Endothelial cell of umbilical vein (primary cell): Measurements from ENCODE around the gene ZBTB46.

ENCODE experiments used
- CTCF ChIP-seq, 2 donors: IDR thresholded peaks; 1 replicate in 1 of 2; 2 replicates in 1 of 2; pipeline ENCODE4 v1.5.1; 2011; ENCODE audit warnings: low read length in 2 of 2, mild to moderate bottlenecking in 2 of 2, moderate library complexity in 2 of 2, control low read depth in 1 of 2, inconsistent platforms in 1 of 2, low read depth in 1 of 2; ENCODE audit not compliant: insufficient read depth in 1 of 2; ENCODE audit errors: extremely low read depth in 1 of 2
- EZH2 ChIP-seq: IDR thresholded peaks from 2 replicates; pipeline ENCODE4 v1.6.1; 2012; ENCODE audit warnings: borderline replicate concordance, low read depth, mild to moderate bottlenecking, moderate library complexity, low read length, inconsistent platforms; ENCODE audit not compliant: severe bottlenecking
- GATA2 ChIP-seq: IDR thresholded peaks from 2 replicates; pipeline ENCODE4 v1.7.0; 2011; ENCODE audit warnings: low read depth, mild to moderate bottlenecking, moderate library complexity, mixed read lengths, low read length; ENCODE audit not compliant: insufficient read length, insufficient read depth
- POLR2A ChIP-seq: IDR thresholded peaks from 2 replicates; pipeline ENCODE4 v1.6.1; 2012; ENCODE audit warnings: low read depth, mild to moderate bottlenecking, control low read depth, low read length
- POLR2AphosphoS5 ChIP-seq: IDR thresholded peaks from 2 replicates; pipeline ENCODE4 v1.6.1; 2012; ENCODE audit warnings: low read depth, mild to moderate bottlenecking, control low read depth, low read length, moderate library complexity; ENCODE audit not compliant: insufficient read depth
- TF ChIP-seq, protein P1 (sequence below): IDR thresholded peaks from 2 replicates; pipeline ENCODE4 v1.6.1; 2011; ENCODE audit not compliant: insufficient read depth, insufficient read length

DNA sequence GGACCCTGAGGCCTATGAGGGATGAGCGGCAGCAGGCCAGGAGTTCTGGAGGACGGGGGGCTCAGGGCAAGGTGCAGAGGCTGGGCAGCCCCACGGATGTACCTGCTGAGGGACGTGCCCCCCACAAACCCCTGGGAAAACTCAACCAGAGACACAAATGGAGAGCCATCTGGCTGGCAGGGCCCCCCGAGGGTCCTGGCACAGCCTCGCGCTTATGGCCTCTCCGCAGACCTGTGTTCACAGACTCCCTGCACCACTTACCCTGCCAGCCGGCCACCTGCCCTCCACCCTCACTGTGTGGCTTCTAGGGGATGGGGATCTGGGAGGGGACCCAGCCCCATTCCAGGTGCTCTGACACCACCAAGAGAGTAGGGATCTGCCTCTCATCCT, 3.4 kb upstream of the ZBTB46 start:
- TF ChIP-seq POLR2A (no peak), POLR2AphosphoS5 (no peak), CTCF (IDR thresholded peaks at IDR 0.05; ENCODE audit: extremely low read depth in 1 of 2, insufficient read depth in 1 of 2, low read depth in 1 of 2, low read length in 2 of 2) (no peak), GATA2 (no peak), EZH2 (no peak)
- TF ChIP-seq, protein P1, sequence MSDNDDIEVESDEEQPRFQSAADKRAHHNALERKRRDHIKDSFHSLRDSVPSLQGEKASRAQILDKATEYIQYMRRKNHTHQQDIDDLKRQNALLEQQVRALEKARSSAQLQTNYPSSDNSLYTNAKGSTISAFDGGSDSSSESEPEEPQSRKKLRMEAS, result no peak
